ENCODE results near the gene RPL27A.
A peak's percentile ranks its signal among the peaks of the same experiment; 100 is the strongest.

DNA sequence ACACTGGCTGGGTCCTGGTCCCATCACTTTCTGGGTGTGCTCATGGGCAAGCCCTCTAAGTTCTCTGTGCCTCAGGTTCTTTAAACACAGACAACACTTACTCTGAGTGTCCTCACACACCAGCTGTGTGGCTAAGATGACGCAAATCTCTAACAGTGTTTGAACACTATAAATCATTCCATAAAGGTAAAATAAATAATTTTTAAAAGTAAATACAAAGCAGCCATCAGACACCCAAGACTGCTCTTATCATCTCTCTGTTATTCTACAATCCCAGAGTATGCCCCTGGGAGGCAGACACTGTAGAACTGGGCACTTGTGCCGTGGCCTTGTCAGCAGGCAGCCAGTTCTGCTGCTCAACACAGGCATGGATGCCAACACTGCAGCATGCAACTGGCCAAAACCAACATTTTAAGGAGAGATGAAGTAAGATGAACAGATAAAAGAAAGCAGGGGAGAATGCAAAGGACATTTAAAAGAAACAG lies 56.8 kb downstream of the RPL27A start:
- no peak for TF ChIP-seq CTCF (IDR thresholded peaks at IDR 0.05)
- peak in 1 of 3 donors; percentile 13 for TF ChIP-seq POLR2AphosphoS5 (IDR thresholded peaks at IDR 0.05)
- no peak for TF ChIP-seq POLR2A (IDR thresholded peaks at IDR 0.05)

Measured in transverse colon (tissue), 4 donors.